ENCODE results near the gene CEP97.

GRCh38 chr3:101722394-101723173 lies 1.8 kb upstream of the CEP97 start:
- TF ChIP-seq CTCF (IDR thresholded peaks at IDR 0.05) (no peak), POLR2A (IDR thresholded peaks at IDR 0.05) (no peak)
